Glutamatergic neuron (in vitro differentiated cells): Measurements from ENCODE around the gene USP8. TPM values are rescaled to one million over a fixed set of nuclear protein-coding genes. Genes with fewer than 3 reads are reported as not detected.

ENCODE experiments used
- DNase-seq: peaks from one replicate; pipeline ENCODE4 v3.0.0; 2022
- H3K27ac Mint-ChIP-seq: one replicate; pipeline ENCODE4 v1.8.0; 2020; ENCODE audit warnings: mild to moderate bottlenecking, mixed read lengths, inconsistent platforms; ENCODE audit not compliant: unreplicated experiment
- H3K27me3 Mint-ChIP-seq: one replicate; pipeline ENCODE4 v1.8.0; 2020; ENCODE audit warnings: mild to moderate bottlenecking, moderate library complexity, mixed read lengths, inconsistent platforms; ENCODE audit not compliant: unreplicated experiment
- H3K36me3 Mint-ChIP-seq: one replicate; pipeline ENCODE4 v1.8.0; 2020; ENCODE audit warnings: mild to moderate bottlenecking, mixed read lengths, inconsistent platforms; ENCODE audit not compliant: unreplicated experiment
- H3K4me1 Mint-ChIP-seq: one replicate; pipeline ENCODE4 v1.8.0; 2020; ENCODE audit warnings: mild to moderate bottlenecking, low read depth, mixed read lengths, inconsistent platforms; ENCODE audit not compliant: unreplicated experiment
- H3K4me3 Mint-ChIP-seq: one replicate; pipeline ENCODE4 v1.8.0; 2020; ENCODE audit warnings: mild to moderate bottlenecking, mixed read lengths, inconsistent platforms; ENCODE audit not compliant: unreplicated experiment
- H3K9me3 Mint-ChIP-seq: one replicate; pipeline ENCODE4 v1.8.0; 2020; ENCODE audit warnings: mild to moderate bottlenecking, moderate library complexity, mixed read lengths, inconsistent platforms; ENCODE audit not compliant: unreplicated experiment
- CTCF ChIP-seq: fragments of 200-600 bp; sonication (generic); IDR thresholded peaks from one replicate; pipeline ENCODE4 v1.5.0; 2021; ENCODE audit not compliant: partially characterized antibody, unreplicated experiment
- total RNA-seq: library from RNA; stranded (reverse); fragmentation: NEBNext Ultra II Directional; extraction: Animal tissue kit (Norgen Biotek cat#: 25700); gene quantifications from one replicate; pipeline ENCODE4 v1.2.1, GENCODE V29; 2021; ENCODE audit not compliant: unreplicated experiment

The USP8 gene
- total RNA-seq, 1 donor from 2014 or later: 49.3 TPM

- Mint-ChIP-seq H3K27me3 (no peaks in the 10 kb centered on the region), H3K27ac (no peak overlapping the region), H3K36me3 (no peaks in the 10 kb centered on the region), H3K4me3 (no peak overlapping the region), H3K9me3 (no peaks in the 10 kb centered on the region), H3K4me1 (no peaks in the 10 kb centered on the region)
- no peak for DNase-seq
- no peak for TF ChIP-seq CTCF
These were observed 88.8 kb downstream of the USP8 start for GRCh38 chr15:50513001-50513400.

DNA sequence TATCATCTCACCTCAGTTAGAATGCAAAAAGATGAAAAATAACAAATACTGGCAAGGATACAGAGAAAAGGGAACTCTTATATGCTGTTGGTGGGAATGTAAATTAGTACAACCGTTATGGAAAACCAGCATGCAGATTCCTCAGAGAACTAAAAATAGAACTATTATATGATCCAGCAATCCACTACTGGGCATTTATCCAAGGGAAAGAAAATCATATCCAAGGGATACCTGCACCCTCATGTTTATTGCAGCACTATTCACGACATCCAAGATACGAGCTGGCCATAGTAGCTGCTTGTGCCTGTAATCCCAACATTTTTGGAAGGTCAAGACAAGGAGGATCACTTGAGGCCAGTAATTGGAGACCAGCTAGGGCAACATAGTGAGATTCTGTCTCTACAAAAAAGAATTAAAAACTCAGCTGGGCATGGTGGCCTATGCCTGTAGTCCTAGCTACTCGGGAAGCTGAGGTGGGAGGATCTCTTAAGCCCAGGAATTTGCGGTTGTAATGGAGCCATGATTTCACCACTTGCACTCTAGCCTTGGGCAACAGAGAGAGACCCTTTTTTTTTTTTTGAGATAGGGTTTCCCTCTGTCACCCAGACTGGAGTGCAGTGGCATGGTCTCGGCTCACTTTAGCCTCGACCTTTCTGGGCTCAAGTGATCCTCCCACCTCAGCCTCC is 95.7 kb downstream of the USP8 start:
- DNase-seq: no peak
- no peak for TF ChIP-seq CTCF
- Mint-ChIP-seq H3K9me3 (no peaks in the 10 kb centered on the region), H3K4me3 (no peak overlapping the region), H3K36me3 (no peaks in the 10 kb centered on the region), H3K4me1 (no peaks in the 10 kb centered on the region), H3K27me3 (no peaks in the 10 kb centered on the region), H3K27ac (no peak overlapping the region)

- no peaks in the 10 kb centered on the region for H3K9me3 Mint-ChIP-seq
- no peak overlapping the region for H3K27ac Mint-ChIP-seq
- no peaks in the 10 kb centered on the region for H3K4me1 Mint-ChIP-seq
- no peaks in the 10 kb centered on the region for H3K36me3 Mint-ChIP-seq
- peaks cover 1% of the 10 kb centered on the region for H3K27me3 Mint-ChIP-seq
- no peak for TF ChIP-seq CTCF
- H3K4me3 Mint-ChIP-seq: no peak overlapping the region
- DNase-seq: no peak
These were observed 99.6 kb downstream of the USP8 start for GRCh38 chr15:50523851-50524251.

- no peaks in the 10 kb centered on the region for H3K4me1 Mint-ChIP-seq
- no peak overlapping the region for H3K4me3 Mint-ChIP-seq
- H3K9me3 Mint-ChIP-seq: peaks cover 1% of the 10 kb centered on the region
- H3K27ac Mint-ChIP-seq: no peak overlapping the region
- H3K36me3 Mint-ChIP-seq: no peaks in the 10 kb centered on the region
- TF ChIP-seq CTCF: no peak
- H3K27me3 Mint-ChIP-seq: no peaks in the 10 kb centered on the region
- no peak for DNase-seq
These were observed 107.0 kb downstream of the USP8 start for GRCh38 chr15:50531163-50531562.

- H3K27ac Mint-ChIP-seq: no peak overlapping the region
- no peak overlapping the region for H3K4me3 Mint-ChIP-seq
- no peaks in the 10 kb centered on the region for H3K4me1 Mint-ChIP-seq
These were observed 107.6 kb downstream of the USP8 start for GRCh38 chr15:50531766-50532165.

More at GRCh38 chr15:50531766-50532165, 107.6 kb downstream of the USP8 start:
- no peak for TF ChIP-seq CTCF
- H3K27me3 Mint-ChIP-seq: no peaks in the 10 kb centered on the region
- peaks cover 1% of the 10 kb centered on the region for H3K9me3 Mint-ChIP-seq
- no peaks in the 10 kb centered on the region for H3K36me3 Mint-ChIP-seq
- no peak for DNase-seq
